SK-N-MC (cell line): ENCODE measurements around the gene FGFR4.

Source experiments
- EZH2 ChIP-seq: fragments of 200-600 bp; sonication (generic); IDR thresholded peaks from one replicate; pipeline ENCODE4 v1.6.1; 2017; ENCODE audit warnings: antibody characterized with exemption
- POLR2AphosphoS5 ChIP-seq: IDR thresholded peaks from 2 replicates; pipeline ENCODE4 v1.6.1; 2012; ENCODE audit warnings: mild to moderate bottlenecking, low read depth, low read length, borderline replicate concordance

DNA sequence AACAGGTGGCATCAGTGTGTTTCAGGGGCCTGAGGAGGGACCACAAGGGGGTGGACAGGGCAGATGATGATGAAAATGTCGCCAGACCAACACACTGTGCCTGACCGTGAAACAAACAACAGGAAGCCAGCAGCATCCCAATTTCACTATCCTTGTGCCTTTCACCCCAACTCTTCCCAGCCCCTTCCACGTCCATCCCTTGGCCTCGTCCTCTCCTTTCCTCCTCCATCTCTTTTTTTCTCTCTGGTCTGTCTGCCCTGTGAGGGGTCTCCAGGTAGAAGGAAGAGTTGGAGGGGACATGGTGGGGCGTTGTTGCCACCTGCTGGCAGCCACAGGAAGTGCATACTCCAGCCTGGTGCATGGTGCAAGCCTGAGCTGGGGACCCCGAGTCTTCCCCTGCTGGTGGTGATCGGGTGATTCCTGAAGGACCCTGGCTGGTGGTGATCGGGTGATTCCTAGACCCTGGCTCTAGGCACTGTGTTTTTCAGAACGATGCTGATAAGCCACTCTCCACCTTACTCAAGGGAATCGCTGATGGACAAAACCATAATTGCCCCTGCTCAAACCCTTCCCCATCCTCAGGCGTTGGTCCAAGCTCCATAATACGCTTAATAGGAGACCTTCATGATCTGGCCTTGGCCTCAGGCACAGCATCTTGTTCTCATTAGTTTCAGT, 25.1 kb downstream of the FGFR4 start:
- TF ChIP-seq POLR2AphosphoS5 (no peak), EZH2 (no peak)
